SHP77 treated with DMSO at 0.1 percent for 48 hours (cell line): Measurements from ENCODE around the gene TMCC3.
A peak's percentile ranks its signal among the peaks of the same experiment; 100 is the strongest.

ENCODE experiments used
- DNase-seq: peaks from one replicate; lab custom pipeline; 2025; lab: John Stamatoyannopoulos, UW

TMCC3 gene

DNA sequence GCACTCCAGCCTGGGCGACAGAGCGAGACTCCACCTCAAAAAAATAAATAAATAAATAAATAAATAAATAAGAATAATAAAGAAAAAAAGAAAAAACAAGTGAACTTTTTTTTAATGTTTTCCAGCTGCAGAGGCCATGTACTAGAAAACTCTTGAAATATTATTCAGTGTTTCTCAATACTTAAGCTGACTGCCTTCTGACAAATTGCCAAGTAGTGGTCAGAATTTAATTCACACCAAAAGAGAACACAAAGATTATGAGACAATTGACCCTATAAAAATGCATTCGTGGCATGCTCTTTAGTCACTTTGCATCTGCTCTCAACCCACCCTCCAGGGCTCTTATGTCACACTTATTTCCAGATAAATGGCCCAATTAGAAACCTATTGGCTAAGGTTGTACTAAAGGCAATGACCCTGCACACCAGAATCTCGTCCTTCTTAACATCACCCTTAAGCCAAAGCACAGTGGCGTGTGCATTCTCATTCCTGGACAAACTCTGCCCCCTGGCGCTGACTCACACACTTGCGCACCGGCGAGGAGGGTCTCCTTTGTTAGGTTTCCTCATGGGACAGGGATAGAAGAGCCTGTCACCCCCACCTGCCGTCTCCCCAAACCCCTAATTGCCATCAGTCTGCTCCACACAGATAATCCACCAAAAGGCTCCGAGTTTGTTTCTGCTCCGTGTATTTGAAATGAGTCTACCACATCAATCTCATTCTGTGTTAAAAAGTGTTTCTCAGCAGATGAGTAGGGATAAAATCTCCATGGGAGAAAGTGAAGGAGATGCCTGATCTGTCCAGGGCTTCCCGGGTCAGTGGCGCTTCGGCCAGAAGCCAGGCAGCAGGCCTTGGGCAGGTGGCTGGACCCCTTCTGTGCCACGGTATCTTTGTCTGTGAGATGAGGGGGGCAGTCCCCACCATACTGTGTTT lies 117.6 kb downstream of the TMCC3 start:
- DNase-seq, result peak; percentile 7

DNA sequence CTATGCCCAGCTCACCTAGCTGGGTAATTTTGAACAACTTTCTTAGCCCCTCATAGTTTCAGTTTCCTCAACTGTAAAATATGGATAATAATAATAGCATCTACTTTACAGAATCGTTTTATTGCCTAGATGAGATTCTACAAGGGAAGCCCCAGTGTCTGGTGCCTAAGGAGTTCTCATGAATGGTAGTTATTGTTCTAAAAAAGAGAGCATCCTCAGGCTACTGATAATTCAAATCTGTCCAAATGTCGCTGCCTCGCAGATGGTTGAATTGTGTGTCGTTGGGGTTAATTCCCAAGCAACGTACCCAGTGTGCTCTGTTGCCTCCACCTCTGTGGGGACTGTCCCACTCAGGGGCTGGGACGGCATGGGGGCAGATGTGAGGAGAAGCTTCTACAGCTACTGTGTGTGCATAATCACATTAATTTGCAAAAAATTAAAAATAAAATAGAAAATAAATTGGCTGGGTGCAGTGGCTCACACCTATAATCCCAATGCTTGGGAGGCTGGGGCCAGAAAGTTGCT lies 119.1 kb downstream of the TMCC3 start:
- no peak for DNase-seq

DNA sequence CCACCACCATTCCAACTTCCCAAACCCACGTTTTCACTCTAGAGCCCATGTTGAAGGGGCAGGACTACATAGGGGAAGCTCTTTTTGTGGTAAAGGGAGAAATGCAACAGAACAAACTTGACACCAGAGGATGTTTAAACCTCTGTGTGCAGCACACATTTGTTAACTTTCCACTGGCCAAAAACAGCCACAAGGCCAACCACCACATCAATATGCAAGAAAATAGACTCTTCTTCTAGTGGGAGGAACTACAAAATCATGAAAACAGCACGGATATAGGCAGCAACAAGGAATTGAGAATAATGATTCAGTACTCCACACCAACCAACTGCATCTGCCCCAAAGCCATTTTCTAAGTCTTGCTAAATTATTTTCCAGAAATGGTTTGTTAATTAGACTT lies 124.4 kb downstream of the TMCC3 start:
- DNase-seq, result no peak
